AG04449 (cell line): Measurements from ENCODE around the gene HYLS1.

Experiments
- CTCF ChIA-PET: fragments of 350-600 bp; formaldehyde crosslinking; extraction: SDS; loops from one replicate; lab custom pipeline; 2021; ENCODE audit warnings: antibody characterized with exemption; lab: Yijun Ruan, JAX
- POLR2A ChIA-PET: fragments of 400-600, 350-600 bp; formaldehyde crosslinking; extraction: SDS; loops from one replicate; lab custom pipeline; 2020; ENCODE audit warnings: antibody characterized with exemption, inconsistent platforms; lab: Yijun Ruan, JAX
- DNase-seq: peaks from one replicate; pipeline ENCODE4 v3.0.0-alpha.2; 2010; ENCODE audit warnings: low read depth, low spot score
- H3K4me3 ChIP-seq: 2 replicates; pipeline ENCODE4 v1.5.1; 2011; ENCODE audit warnings: low read depth, mild to moderate bottlenecking, control low read depth, low read length
- TF ChIP-seq, protein P1 (sequence below): IDR thresholded peaks from one replicate; pipeline ENCODE4 v1.5.1; 2011; ENCODE audit warnings: mild to moderate bottlenecking, moderate library complexity, low read length, control low read depth, inconsistent platforms; ENCODE audit not compliant: insufficient read depth; ENCODE audit errors: missing control alignments

Gene HYLS1

DNA sequence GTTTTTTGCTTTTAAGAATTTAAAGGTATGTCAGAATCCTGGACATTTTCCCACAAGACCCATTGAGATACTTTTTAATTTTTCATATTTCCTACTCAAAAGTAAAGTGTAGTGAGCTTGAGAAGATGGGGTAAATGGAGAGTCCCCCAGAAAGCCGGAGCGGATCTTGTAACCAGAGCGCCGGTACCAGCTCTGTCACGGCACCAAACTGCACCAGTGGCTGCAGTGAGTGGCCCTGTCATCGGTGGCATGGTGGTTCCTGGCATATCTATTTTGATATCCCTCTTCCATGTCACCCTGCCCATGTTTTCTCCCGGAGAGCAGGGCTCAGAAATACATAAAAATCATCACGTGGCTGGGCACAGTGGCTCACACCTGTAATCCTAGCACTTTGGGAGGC is 36.2 kb downstream of the HYLS1 start:
- TF ChIP-seq, protein P1, sequence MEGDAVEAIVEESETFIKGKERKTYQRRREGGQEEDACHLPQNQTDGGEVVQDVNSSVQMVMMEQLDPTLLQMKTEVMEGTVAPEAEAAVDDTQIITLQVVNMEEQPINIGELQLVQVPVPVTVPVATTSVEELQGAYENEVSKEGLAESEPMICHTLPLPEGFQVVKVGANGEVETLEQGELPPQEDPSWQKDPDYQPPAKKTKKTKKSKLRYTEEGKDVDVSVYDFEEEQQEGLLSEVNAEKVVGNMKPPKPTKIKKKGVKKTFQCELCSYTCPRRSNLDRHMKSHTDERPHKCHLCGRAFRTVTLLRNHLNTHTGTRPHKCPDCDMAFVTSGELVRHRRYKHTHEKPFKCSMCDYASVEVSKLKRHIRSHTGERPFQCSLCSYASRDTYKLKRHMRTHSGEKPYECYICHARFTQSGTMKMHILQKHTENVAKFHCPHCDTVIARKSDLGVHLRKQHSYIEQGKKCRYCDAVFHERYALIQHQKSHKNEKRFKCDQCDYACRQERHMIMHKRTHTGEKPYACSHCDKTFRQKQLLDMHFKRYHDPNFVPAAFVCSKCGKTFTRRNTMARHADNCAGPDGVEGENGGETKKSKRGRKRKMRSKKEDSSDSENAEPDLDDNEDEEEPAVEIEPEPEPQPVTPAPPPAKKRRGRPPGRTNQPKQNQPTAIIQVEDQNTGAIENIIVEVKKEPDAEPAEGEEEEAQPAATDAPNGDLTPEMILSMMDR: no peak
- DNase-seq: no peak
- no peak overlapping the region for H3K4me3 ChIP-seq
- ChIA-PET POLR2A (no interaction called here), CTCF (interaction anchor here (0.7 to 12.7 kb wide), 17 partner anchors 8 to 302 kb away, joined by 3 to 293 read pairs (median 7); partner anchors contain the start of genes DDX25 and PUS3)

GRCh38 chr11:125924384-125925007 is 37.0 kb downstream of the HYLS1 start:
- no peak overlapping the region for H3K4me3 ChIP-seq
- ChIA-PET CTCF (interaction anchor here (1.0 to 12.7 kb wide), 9 partner anchors 11 to 288 kb away, joined by 4 to 293 read pairs (median 6); partner anchors contain the start of genes DDX25 and PUS3), POLR2A (no interaction called here)
- TF ChIP-seq, protein P1: no peak
- DNase-seq: no peak

- POLR2A ChIA-PET: no interaction called here
- CTCF ChIA-PET: interaction anchor here (0.7 to 12.7 kb wide), 8 partner anchors 11 to 273 kb away, joined by 3 to 293 read pairs (median 5); partner anchors contain the start of genes DDX25 and PUS3
- DNase-seq: no peak
- TF ChIP-seq, protein P1: no peak
- no peak overlapping the region for H3K4me3 ChIP-seq
Measured at GRCh38 chr11:125925247-125925740, 37.8 kb downstream of the HYLS1 start.

GRCh38 chr11:125925804-125926203 is 38.3 kb downstream of the HYLS1 start:
- no peak overlapping the region for H3K4me3 ChIP-seq
- ChIA-PET POLR2A (no interaction called here), CTCF (interaction anchor here (0.7 to 12.7 kb wide), 7 partner anchors 12 to 265 kb away, joined by 3 to 293 read pairs (median 4); partner anchors contain the start of genes DDX25 and PUS3)
- DNase-seq: no peak
- TF ChIP-seq, protein P1: no peak

DNA sequence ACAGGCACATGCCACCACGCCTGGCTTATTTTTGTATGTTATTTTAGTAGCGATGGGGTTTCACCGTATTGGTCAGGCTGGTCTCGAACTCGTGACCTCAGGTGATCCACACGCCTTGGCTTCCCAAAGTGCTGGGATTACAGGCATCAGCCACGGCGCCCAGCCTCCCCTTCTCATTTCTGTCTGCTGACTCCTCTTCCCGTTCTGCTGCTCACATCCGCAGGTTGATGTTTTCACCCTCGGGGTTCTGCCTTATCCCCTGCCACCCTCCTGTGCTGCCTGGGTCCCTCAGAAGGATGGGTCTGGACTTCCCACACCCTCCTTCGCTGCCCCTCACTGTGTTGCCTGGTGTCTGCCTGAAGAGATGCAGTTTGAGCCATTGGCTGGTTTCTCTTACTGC is 39.2 kb downstream of the HYLS1 start:
- TF ChIP-seq, protein P1: no peak
- DNase-seq: no peak
- no peak overlapping the region for H3K4me3 ChIP-seq
- POLR2A ChIA-PET: no interaction called here
- CTCF ChIA-PET: interaction anchor here (6.6 to 12.7 kb wide), 2 partner anchors 14 to 265 kb away, joined by 49 to 293 read pairs; no protein-coding TSS in a partner anchor

GRCh38 chr11:125929445-125930075 is 42.1 kb downstream of the HYLS1 start:
- no peak overlapping the region for H3K4me3 ChIP-seq
- TF ChIP-seq, protein P1: no peak
- no peak for DNase-seq
- ChIA-PET POLR2A (no interaction called here), CTCF (interaction anchor here (0.8 to 12.7 kb wide), 5 partner anchors 8 to 262 kb away, joined by 3 to 293 read pairs (median 13); no protein-coding TSS in a partner anchor)
